ENCODE results near the gene IWS1.

IWS1 gene

GRCh38 chr2:127482031-127482430, 44.3 kb downstream of the IWS1 start:
- TF ChIP-seq SIN3A (IDR thresholded peaks at IDR 0.05; ENCODE audit: borderline replicate concordance, insufficient read depth, low read length): no peak
- TF ChIP-seq TAF1 (IDR thresholded peaks at IDR 0.05; ENCODE audit: borderline replicate concordance, insufficient read depth, low read length): no peak
- no peak for TF ChIP-seq FOXP2 (optimal IDR thresholded peaks at IDR 0.05; ENCODE audit: borderline replicate concordance, extremely low read depth, extremely low read length, insufficient read depth)
- no peak for TF ChIP-seq REST (IDR thresholded peaks at IDR 0.05; ENCODE audit: insufficient read depth in 1 of 2, low read depth in 2 of 2, low read length in 2 of 2)
- no peak for TF ChIP-seq POLR2AphosphoS5 (IDR thresholded peaks at IDR 0.05; ENCODE audit: low read depth, low read length)

- TF ChIP-seq FOXP2 (optimal IDR thresholded peaks at IDR 0.05; ENCODE audit: borderline replicate concordance, extremely low read depth, extremely low read length, insufficient read depth): no peak
- TF ChIP-seq TAF1 (IDR thresholded peaks at IDR 0.05; ENCODE audit: borderline replicate concordance, insufficient read depth, low read length): no peak
These were observed 46.2 kb downstream of the IWS1 start for GRCh38 chr2:127479866-127480743.

DNA sequence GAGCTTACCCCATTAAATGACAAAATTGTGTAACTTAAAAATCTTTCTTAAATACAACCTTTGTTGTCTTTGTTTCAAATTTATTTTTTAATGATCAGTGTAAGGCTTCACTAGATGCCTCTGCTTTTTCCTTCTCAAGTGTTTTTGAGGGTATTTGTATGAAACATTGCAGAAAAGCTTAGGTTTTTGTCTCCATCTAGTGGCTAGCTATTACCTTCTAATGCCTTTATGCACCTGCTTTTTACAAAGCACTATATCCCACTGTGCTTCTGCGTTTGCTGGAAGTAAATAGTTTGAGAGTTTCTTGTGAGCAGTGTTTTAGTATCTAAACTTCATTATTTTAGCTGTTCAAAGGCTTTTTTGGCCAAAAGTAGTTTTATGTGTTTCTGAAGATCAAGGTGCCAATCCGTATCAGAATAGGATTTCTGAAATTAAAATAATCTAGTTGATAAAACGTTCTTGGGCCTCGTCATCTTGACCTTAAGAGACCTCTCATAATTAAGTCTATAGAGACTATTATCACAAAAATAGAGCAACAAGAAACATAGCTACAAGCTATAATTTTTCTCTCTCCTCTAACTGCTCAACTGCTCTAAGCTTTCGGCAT, 47.0 kb downstream of the IWS1 start:
- TF ChIP-seq FOXP2 (optimal IDR thresholded peaks at IDR 0.05; ENCODE audit: borderline replicate concordance, extremely low read depth, extremely low read length, insufficient read depth) (no peak), POLR2AphosphoS5 (IDR thresholded peaks at IDR 0.05; ENCODE audit: low read depth, low read length) (no peak), SIN3A (IDR thresholded peaks at IDR 0.05; ENCODE audit: borderline replicate concordance, insufficient read depth, low read length) (no peak), TAF1 (IDR thresholded peaks at IDR 0.05; ENCODE audit: borderline replicate concordance, insufficient read depth, low read length) (no peak), REST (IDR thresholded peaks at IDR 0.05; ENCODE audit: insufficient read depth in 1 of 2, low read depth in 2 of 2, low read length in 2 of 2) (no peak)

DNA sequence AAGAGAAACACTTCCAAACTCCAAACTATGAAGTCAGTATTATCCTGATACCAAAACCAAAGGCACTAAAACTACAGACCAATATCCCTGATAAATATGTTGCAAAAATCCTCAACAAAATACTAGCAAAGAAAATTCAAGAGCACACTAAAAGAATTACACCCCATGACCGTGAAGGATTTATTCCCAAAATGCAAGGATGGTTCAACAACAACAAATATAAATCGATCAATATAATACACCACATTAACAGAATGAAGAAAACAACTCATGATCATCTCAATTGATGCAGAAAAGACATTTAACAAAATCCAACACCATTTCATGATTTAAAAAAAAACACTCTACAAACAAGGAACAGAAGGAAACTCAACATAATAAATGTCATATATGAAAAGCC, 50.5 kb downstream of the IWS1 start:
- TF ChIP-seq POLR2AphosphoS5 (IDR thresholded peaks at IDR 0.05; ENCODE audit: low read depth, low read length): no peak
- no peak for TF ChIP-seq SIN3A (IDR thresholded peaks at IDR 0.05; ENCODE audit: borderline replicate concordance, insufficient read depth, low read length)
- TF ChIP-seq TAF1 (IDR thresholded peaks at IDR 0.05; ENCODE audit: borderline replicate concordance, insufficient read depth, low read length): no peak

- TF ChIP-seq SIN3A (IDR thresholded peaks at IDR 0.05; ENCODE audit: borderline replicate concordance, insufficient read depth, low read length): no peak
- no peak for TF ChIP-seq TAF1 (IDR thresholded peaks at IDR 0.05; ENCODE audit: borderline replicate concordance, insufficient read depth, low read length)
- TF ChIP-seq FOXP2 (optimal IDR thresholded peaks at IDR 0.05; ENCODE audit: borderline replicate concordance, extremely low read depth, extremely low read length, insufficient read depth): no peak
- no peak for TF ChIP-seq POLR2AphosphoS5 (IDR thresholded peaks at IDR 0.05; ENCODE audit: low read depth, low read length)
- no peak for TF ChIP-seq REST (IDR thresholded peaks at IDR 0.05; ENCODE audit: insufficient read depth in 1 of 2, low read depth in 2 of 2, low read length in 2 of 2)
These were observed 54.0 kb downstream of the IWS1 start for GRCh38 chr2:127472268-127472667.

Data from PFSK-1 (cell line).